T follicular helper cell (primary cell): ENCODE measurements around the gene UBXN1.

ENCODE experiments used
- DNase-seq: peaks from one replicate; pipeline ENCODE4 v3.0.0-alpha.2; 2020; ENCODE audit warnings: low read depth
- total RNA-seq, 2 experiments: gene quantifications; one replicate each; lab custom pipeline; 2026; lab: John Stamatoyannopoulos, UW

The UBXN1 gene
- 132 to 137 reads per million in 2 experiments for total RNA-seq

- peak; percentile 77 for DNase-seq
These were observed at the start of gene UBXN1 for GRCh38 chr11:62678770-62679696. Gene UBXN1, minus strand, starts transcription at chr11:62679073. Its CDS starts 150 bp downstream, at chr11:62678923.

GRCh38 chr11:62728171-62728988, 49.5 kb upstream of the UBXN1 start, which contains the start of gene TTC9C:
Gene TTC9C, plus strand, starts transcription at chr11:62728486. Its CDS starts 363 bp downstream, at chr11:62728849.
- DNase-seq = peak; percentile 79

- peak; percentile 83 for DNase-seq
These were observed 48.9 kb upstream of the UBXN1 start for GRCh38 chr11:62727872-62728170.

GRCh38 chr11:62727165-62727871, 48.4 kb upstream of the UBXN1 start, which contains the start of gene HNRNPUL2:
Gene HNRNPUL2, minus strand, starts transcription at chr11:62727457. Its CDS starts 301 bp downstream, at chr11:62727156.
- peak; percentile 98 for DNase-seq

- no peak for DNase-seq
These were observed 48.0 kb upstream of the UBXN1 start for GRCh38 chr11:62726915-62727164.

- DNase-seq = no peak
These were observed 47.5 kb upstream of the UBXN1 start for GRCh38 chr11:62726156-62726914.

GRCh38 chr11:62725646-62726045, 46.8 kb upstream of the UBXN1 start:
- no peak for DNase-seq

- DNase-seq = no peak
These were observed 45.3 kb upstream of the UBXN1 start for GRCh38 chr11:62724171-62724570.

- DNase-seq = no peak
These were observed 43.1 kb upstream of the UBXN1 start for GRCh38 chr11:62721994-62722393.

- DNase-seq = no peak
These were observed 40.6 kb upstream of the UBXN1 start for GRCh38 chr11:62719302-62719978.

GRCh38 chr11:62716816-62717215, 37.9 kb upstream of the UBXN1 start:
- no peak for DNase-seq

GRCh38 chr11:62716206-62716605, 37.3 kb upstream of the UBXN1 start:
- DNase-seq = no peak

- no peak for DNase-seq
These were observed 36.6 kb upstream of the UBXN1 start for GRCh38 chr11:62715150-62716130.

- DNase-seq = no peak
These were observed 34.5 kb upstream of the UBXN1 start for GRCh38 chr11:62713343-62713742.

- no peak for DNase-seq
These were observed 34.0 kb upstream of the UBXN1 start for GRCh38 chr11:62712861-62713260.

- DNase-seq = no peak
These were observed 33.5 kb upstream of the UBXN1 start for GRCh38 chr11:62712276-62712812.

GRCh38 chr11:62710001-62710345, 31.1 kb upstream of the UBXN1 start:
- no peak for DNase-seq

GRCh38 chr11:62709247-62710000, 30.6 kb upstream of the UBXN1 start:
- DNase-seq = peak; percentile 96

- DNase-seq = peak; percentile 29
These were observed 29.9 kb upstream of the UBXN1 start for GRCh38 chr11:62708793-62709192.
